Measurements from ENCODE around the gene CMA1. TPM values are rescaled to one million over a fixed set of nuclear protein-coding genes. Genes with fewer than 3 reads are reported as not detected.

The CMA1 gene
- total and polyA plus RNA-seq, 4 donors: 0.81 TPM; not detected in 3

DNA sequence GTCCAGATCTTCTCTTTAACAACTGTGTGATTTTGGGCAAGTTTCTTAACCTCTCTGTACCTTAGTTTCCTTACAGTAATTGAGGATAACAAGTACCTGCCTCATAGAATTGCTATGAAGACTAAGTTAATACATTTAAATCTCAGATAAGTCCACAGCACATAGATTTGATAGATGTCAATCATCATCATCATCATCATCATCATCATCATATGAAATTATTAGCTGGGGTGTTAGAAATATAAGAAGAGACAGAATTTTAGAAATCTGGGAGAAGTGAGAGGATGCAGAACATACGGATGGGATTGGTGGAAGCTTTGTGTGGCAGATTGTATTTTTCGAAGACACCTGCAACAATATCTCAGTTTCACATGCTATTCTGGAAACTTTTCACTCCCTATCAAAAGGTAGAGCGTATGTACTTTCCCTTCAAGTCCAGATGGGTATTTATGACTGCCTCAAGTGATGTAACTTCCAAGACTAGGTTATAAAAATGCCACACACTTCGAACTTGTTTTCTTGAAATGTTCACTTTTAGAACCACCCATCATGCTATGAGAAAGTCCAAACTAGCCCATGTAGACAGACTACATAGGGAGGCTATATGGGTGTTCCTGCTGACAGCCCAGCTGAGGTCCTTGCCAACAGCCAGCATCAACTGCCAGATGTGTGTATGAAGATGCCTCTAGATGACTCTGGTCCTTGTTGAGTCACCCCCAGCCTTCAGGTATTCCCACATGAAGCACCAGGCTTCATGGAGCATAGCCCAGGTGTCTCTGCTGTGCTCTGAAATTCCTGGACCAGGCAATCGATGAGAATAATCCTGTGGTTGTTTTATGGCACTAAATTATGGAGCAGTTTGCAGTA is 44.8 kb downstream of the CMA1 start:
- H3K4me3 ChIP-seq (ENCODE audit: low read depth in 1 of 3, low read length in 3 of 3): no peak overlapping the region
- 61% methylated on average over 3 of the region's 5 CpGs for WGBS
- H3K9ac ChIP-seq (ENCODE audit: low read depth in 1 of 2, low read length in 2 of 2): no peak overlapping the region
- H3K9me3 ChIP-seq (ENCODE audit: control insufficient read depth in 4 of 4, low read length in 3 of 4): no peaks in the 10 kb centered on the region
- H3K27me3 ChIP-seq (ENCODE audit: control insufficient read depth in 4 of 4, insufficient read depth in 4 of 4, low read length in 3 of 4): no peaks in the 10 kb centered on the region
- DNase-seq (ENCODE audit: low spot score): no peak
- TF ChIP-seq RAD21 (IDR thresholded peaks at IDR 0.05) (no peak), HNF4G (IDR thresholded peaks at IDR 0.05) (no peak), NR2F2 (IDR thresholded peaks at IDR 0.05) (no peak), HNF4A (conservative IDR thresholded peaks at IDR 0.05) (no peak), SP1 (IDR thresholded peaks at IDR 0.05) (no peak), YY1 (IDR thresholded peaks at IDR 0.05) (no peak), RXRA (IDR thresholded peaks at IDR 0.05) (no peak), FOXA2 (IDR thresholded peaks at IDR 0.05) (no peak), FOXA1 (IDR thresholded peaks at IDR 0.05) (no peak)
- TF ChIP-seq, protein P1, sequence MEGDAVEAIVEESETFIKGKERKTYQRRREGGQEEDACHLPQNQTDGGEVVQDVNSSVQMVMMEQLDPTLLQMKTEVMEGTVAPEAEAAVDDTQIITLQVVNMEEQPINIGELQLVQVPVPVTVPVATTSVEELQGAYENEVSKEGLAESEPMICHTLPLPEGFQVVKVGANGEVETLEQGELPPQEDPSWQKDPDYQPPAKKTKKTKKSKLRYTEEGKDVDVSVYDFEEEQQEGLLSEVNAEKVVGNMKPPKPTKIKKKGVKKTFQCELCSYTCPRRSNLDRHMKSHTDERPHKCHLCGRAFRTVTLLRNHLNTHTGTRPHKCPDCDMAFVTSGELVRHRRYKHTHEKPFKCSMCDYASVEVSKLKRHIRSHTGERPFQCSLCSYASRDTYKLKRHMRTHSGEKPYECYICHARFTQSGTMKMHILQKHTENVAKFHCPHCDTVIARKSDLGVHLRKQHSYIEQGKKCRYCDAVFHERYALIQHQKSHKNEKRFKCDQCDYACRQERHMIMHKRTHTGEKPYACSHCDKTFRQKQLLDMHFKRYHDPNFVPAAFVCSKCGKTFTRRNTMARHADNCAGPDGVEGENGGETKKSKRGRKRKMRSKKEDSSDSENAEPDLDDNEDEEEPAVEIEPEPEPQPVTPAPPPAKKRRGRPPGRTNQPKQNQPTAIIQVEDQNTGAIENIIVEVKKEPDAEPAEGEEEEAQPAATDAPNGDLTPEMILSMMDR (IDR thresholded peaks at IDR 0.05; ENCODE audit: low read depth, low read length, missing input control): no peak
- TF ChIP-seq, protein P2, sequence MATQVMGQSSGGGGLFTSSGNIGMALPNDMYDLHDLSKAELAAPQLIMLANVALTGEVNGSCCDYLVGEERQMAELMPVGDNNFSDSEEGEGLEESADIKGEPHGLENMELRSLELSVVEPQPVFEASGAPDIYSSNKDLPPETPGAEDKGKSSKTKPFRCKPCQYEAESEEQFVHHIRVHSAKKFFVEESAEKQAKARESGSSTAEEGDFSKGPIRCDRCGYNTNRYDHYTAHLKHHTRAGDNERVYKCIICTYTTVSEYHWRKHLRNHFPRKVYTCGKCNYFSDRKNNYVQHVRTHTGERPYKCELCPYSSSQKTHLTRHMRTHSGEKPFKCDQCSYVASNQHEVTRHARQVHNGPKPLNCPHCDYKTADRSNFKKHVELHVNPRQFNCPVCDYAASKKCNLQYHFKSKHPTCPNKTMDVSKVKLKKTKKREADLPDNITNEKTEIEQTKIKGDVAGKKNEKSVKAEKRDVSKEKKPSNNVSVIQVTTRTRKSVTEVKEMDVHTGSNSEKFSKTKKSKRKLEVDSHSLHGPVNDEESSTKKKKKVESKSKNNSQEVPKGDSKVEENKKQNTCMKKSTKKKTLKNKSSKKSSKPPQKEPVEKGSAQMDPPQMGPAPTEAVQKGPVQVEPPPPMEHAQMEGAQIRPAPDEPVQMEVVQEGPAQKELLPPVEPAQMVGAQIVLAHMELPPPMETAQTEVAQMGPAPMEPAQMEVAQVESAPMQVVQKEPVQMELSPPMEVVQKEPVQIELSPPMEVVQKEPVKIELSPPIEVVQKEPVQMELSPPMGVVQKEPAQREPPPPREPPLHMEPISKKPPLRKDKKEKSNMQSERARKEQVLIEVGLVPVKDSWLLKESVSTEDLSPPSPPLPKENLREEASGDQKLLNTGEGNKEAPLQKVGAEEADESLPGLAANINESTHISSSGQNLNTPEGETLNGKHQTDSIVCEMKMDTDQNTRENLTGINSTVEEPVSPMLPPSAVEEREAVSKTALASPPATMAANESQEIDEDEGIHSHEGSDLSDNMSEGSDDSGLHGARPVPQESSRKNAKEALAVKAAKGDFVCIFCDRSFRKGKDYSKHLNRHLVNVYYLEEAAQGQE (IDR thresholded peaks at IDR 0.05): no peak
- no peak overlapping the region for H3K27ac ChIP-seq (ENCODE audit: low read depth in 1 of 2, low read length in 2 of 2)
- H3K4me1 ChIP-seq (ENCODE audit: control insufficient read depth in 4 of 4, insufficient read depth in 4 of 4, low read length in 3 of 4): no peaks in the 10 kb centered on the region
- H3K36me3 ChIP-seq (ENCODE audit: control insufficient read depth in 4 of 4, insufficient read depth in 3 of 4, low read depth in 1 of 4, low read length in 3 of 4): no peaks in the 10 kb centered on the region

DNA sequence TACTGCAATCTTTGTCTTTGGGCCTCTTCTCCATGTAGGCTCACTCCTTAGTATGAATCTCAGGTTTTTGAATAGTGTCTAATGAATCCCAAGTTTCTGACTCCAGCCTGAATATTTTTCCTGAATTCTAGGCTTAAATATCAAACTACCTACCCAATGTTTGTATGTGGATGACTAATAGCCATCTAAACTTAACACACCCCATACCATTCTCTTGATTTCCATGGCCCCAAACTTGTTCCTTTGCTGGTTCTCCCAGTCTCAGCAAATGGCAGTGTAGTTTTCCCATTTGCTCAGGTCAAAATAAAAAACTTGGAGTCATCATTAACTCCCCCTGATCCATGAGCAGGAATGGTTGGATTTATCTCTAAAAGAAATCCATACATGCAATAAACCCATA is 46.7 kb downstream of the CMA1 start:
- TF ChIP-seq HNF4A (conservative IDR thresholded peaks at IDR 0.05) (no peak), GABPA (IDR thresholded peaks at IDR 0.05 in 1 of 2, conservative IDR thresholded peaks at IDR 0.05 in 1 of 2) (no peak), JUND (IDR thresholded peaks at IDR 0.05) (no peak), TAF1 (conservative IDR thresholded peaks at IDR 0.05) (no peak), NR2F2 (IDR thresholded peaks at IDR 0.05) (no peak), HNF4G (IDR thresholded peaks at IDR 0.05) (no peak), SP1 (IDR thresholded peaks at IDR 0.05) (no peak)
- TF ChIP-seq, protein P3, sequence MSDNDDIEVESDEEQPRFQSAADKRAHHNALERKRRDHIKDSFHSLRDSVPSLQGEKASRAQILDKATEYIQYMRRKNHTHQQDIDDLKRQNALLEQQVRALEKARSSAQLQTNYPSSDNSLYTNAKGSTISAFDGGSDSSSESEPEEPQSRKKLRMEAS (IDR thresholded peaks at IDR 0.05): no peak
- TF ChIP-seq, protein P2 (IDR thresholded peaks at IDR 0.05): no peak
- no peaks in the 10 kb centered on the region for H3K36me3 ChIP-seq (ENCODE audit: control insufficient read depth in 4 of 4, insufficient read depth in 3 of 4, low read depth in 1 of 4, low read length in 3 of 4)
- H3K9ac ChIP-seq (ENCODE audit: low read depth in 1 of 2, low read length in 2 of 2): no peak overlapping the region
- H3K9me3 ChIP-seq (ENCODE audit: control insufficient read depth in 4 of 4, low read length in 3 of 4): no peaks in the 10 kb centered on the region
- no peak overlapping the region for H3K27ac ChIP-seq (ENCODE audit: low read depth in 1 of 2, low read length in 2 of 2)
- no peak for DNase-seq (ENCODE audit: low spot score)
- no peak overlapping the region for H3K4me3 ChIP-seq (ENCODE audit: low read depth in 1 of 3, low read length in 3 of 3)
- no peaks in the 10 kb centered on the region for H3K4me1 ChIP-seq (ENCODE audit: control insufficient read depth in 4 of 4, insufficient read depth in 4 of 4, low read length in 3 of 4)
- no peaks in the 10 kb centered on the region for H3K27me3 ChIP-seq (ENCODE audit: control insufficient read depth in 4 of 4, insufficient read depth in 4 of 4, low read length in 3 of 4)

All from liver (tissue), 9 donors.